ENCODE data around the gene FCHO2.

- TF ChIP-seq POLR2AphosphoS5 (IDR thresholded peaks at IDR 0.05; ENCODE audit: insufficient read depth, low read depth, low read length) (no peak), CTCF (IDR thresholded peaks at IDR 0.05; ENCODE audit: extremely low read depth in 1 of 2, insufficient read depth in 1 of 2, low read depth in 1 of 2, low read length in 2 of 2) (no peak)
Observed at GRCh38 chr5:73022471-73023169, 66.8 kb downstream of the FCHO2 start.
